Psoas muscle (tissue), 8 donors: ENCODE data around the gene RICTOR. TPM values are rescaled to one million over a fixed set of nuclear protein-coding genes. Genes with fewer than 3 reads are reported as not detected.
A peak's percentile ranks its signal among the peaks of the same experiment; 100 is the strongest.
"Not testable (repeated sequence)": the region's sequence is repeated elsewhere in the genome, so short reads cannot be mapped to it uniquely, and the experiment has no call there.

ENCODE experiments used
- ATAC-seq, 4 donors: fragments of 200-7000 bp; cut with Tn5 transposase; one replicate each; pipeline ENCODE4 v1.9.1; 2020; ENCODE audit warnings: moderate library complexity in 3 of 4, mild to moderate bottlenecking in 2 of 4
- DNase-seq, 2 donors: peaks; one replicate each; pipeline ENCODE4 v3.0.0-alpha.2; 2020
- H3K27ac ChIP-seq: fragments of 200-600 bp; one replicate; pipeline ENCODE4 v1.8.0; 2022
- H3K27me3 ChIP-seq, 3 donors: fragments of 200-600 bp in 1 of 3; one replicate each; pipeline versions ENCODE4 v1.6.1 to v1.8.0; 2013 to 2022; ENCODE audit warnings: low read length in 2 of 3, mild to moderate bottlenecking in 2 of 3, moderate library complexity in 1 of 3; ENCODE audit not compliant: insufficient read depth in 3 of 3
- H3K36me3 ChIP-seq, 2 donors: fragments of 200-600 bp in 1 of 2; one replicate each; pipeline versions ENCODE4 v1.6.1 to v1.8.0; 2013 to 2022; ENCODE audit warnings: low read depth in 1 of 2, mild to moderate bottlenecking in 1 of 2, moderate library complexity in 1 of 2; ENCODE audit not compliant: insufficient read depth in 1 of 2
- H3K4me1 ChIP-seq: fragments of 200-600 bp; one replicate; pipeline ENCODE4 v1.8.0; 2022
- H3K4me3 ChIP-seq: fragments of 200-600 bp; one replicate; pipeline ENCODE4 v1.8.0; 2022; ENCODE audit warnings: mild to moderate bottlenecking
- H3K9me3 ChIP-seq: fragments of 200-600 bp; one replicate; pipeline ENCODE4 v1.8.0; 2022
- CTCF ChIP-seq: fragments of 200-600 bp; IDR thresholded peaks from one replicate; pipeline ENCODE4 v1.8.0; 2022; ENCODE audit warnings: antibody characterized with exemption
- WGBS, 3 donors: extraction: QIAGEN DNeasy Blood & Tissue Kit; methylation state at CpG; one replicate each; pipeline versions ENCODE4 v1.1.6 to v1.1.7; 2013; 5-methylcytosine and 5-hydroxymethylcytosine counted together
- intact Hi-C, 2 donors: fragments of 100-400 bp; cut with DNase I; formaldehyde crosslinking; loops; one replicate each; pipeline versions ENCODE4 v1.11.0 to v1.14.2; 2022
- polyA plus RNA-seq, 3 donors: library from polyadenylated mRNA; stranded (reverse); fragments of 200-250 nt; gene quantifications; one replicate each; pipeline ENCODE4 v1.2.3, GENCODE V29; 2013
- total RNA-seq, 4 donors: library from RNA; stranded (reverse); fragmentation: NEBNext Ultra II Directional in 2 of 4; extraction: Animal tissue kit (Norgen Biotek cat#: 25700) in 2 of 4; gene quantifications; one replicate each; pipeline versions ENCODE4 v1.2.1 to v1.2.4, GENCODE V29; 2021 to 2023
- donor health status: healthy with polysubstance abuse.
- donor health status: DM: no; HTN: no; CAD: no; lungs with moderate emphysema.
- donor health status: Bipolar disorder and iron deficiency.
- donor health status: healthy.
- donor health status: DM: yes; HTN: yes; CAD: no.
- donor health status: DM: no; HTN: no; CAD: no.
- donor health status: DM: no; HTN: no; CAD: no.
- donor health status: DM: yes; HTN: yes; CAD: no.

RICTOR gene
- total and polyA plus RNA-seq, 7 donors, result 2.7 to 46.7 (median 34.0) TPM

- TF ChIP-seq CTCF, result peak; percentile 44
- Histone ChIP-seq H3K36me3 (peaks cover 0 to 27% of the 10 kb centered on the region in 2 donors), H3K27me3 (no peaks in the 10 kb centered on the region), H3K9me3 (peaks cover 2% of the 10 kb centered on the region), H3K4me3 (no peak overlapping the region), H3K27ac (no peak overlapping the region), H3K4me1 (peaks cover 18% of the 10 kb centered on the region)
- ATAC-seq (peak; percentile 52 to 86 (median 66)), DNase-seq (no peak)
- 35 to 39% (median 38%) methylated on average over 5 of the region's 5 CpGs for WGBS, 3 donors
- intact Hi-C loops, result no loop called here
Observed at GRCh38 chr5:38994324-38994927, 79.8 kb downstream of the RICTOR start.

- ATAC-seq, H3K4me3 ChIP-seq, DNase-seq, intact Hi-C loops, H3K27me3 ChIP-seq, H3K9me3 ChIP-seq, H3K27ac ChIP-seq, H3K4me1 ChIP-seq: not testable (repeated sequence)
- H3K36me3 ChIP-seq, result peaks cover 0 to 31% of the 10 kb centered on the region in 2 donors
- WGBS, 3 donors, result 95 to 97% (median 96%) methylated on average over 13 of the region's 13 CpGs
Observed at GRCh38 chr5:38989974-38990719, 84.1 kb downstream of the RICTOR start.

- no peak overlapping the region for H3K27ac ChIP-seq
- no peak for DNase-seq
- no peaks in the 10 kb centered on the region for H3K4me1 ChIP-seq
- no peak for TF ChIP-seq CTCF
- WGBS, 3 donors, result 86 to 94% (median 94%) methylated on average over 9 of the region's 9 CpGs
- no peaks in the 10 kb centered on the region for H3K9me3 ChIP-seq
- no peaks in the 10 kb centered on the region for H3K27me3 ChIP-seq
- peaks cover 0 to 46% of the 10 kb centered on the region in 2 donors for H3K36me3 ChIP-seq
- ATAC-seq, result no peak
- intact Hi-C loops, result no loop called here
- H3K4me3 ChIP-seq, result no peak overlapping the region
Observed at GRCh38 chr5:38985909-38986452, 88.2 kb downstream of the RICTOR start.

GRCh38 chr5:38979535-38979934 is 94.7 kb downstream of the RICTOR start:
- ATAC-seq (no peak), DNase-seq (no peak)
- intact Hi-C loops, result no loop called here

More at GRCh38 chr5:38979535-38979934, 94.7 kb downstream of the RICTOR start:
- Histone ChIP-seq H3K27me3 (no peaks in the 10 kb centered on the region), H3K27ac (no peak overlapping the region), H3K9me3 (no peaks in the 10 kb centered on the region), H3K4me1 (no peaks in the 10 kb centered on the region), H3K36me3 (peaks cover 6 to 72% of the 10 kb centered on the region in 2 donors), H3K4me3 (no peak overlapping the region)
- no peak for TF ChIP-seq CTCF
- 84 to 89% (median 88%) methylated on average over 2 of the region's 2 CpGs for WGBS, 3 donors
